ENCODE results near the gene LRP2BP. TPM values are rescaled to one million over a fixed set of nuclear protein-coding genes. Genes with fewer than 3 reads are reported as not detected.

Gene LRP2BP
- total and polyA plus RNA-seq, 4 donors = 1.1 to 3.4 (median 2.3) TPM

GRCh38 chr4:185399466-185399865, 3.7 kb upstream of the LRP2BP start:
- no peaks in the 10 kb centered on the region for H3K27me3 ChIP-seq (ENCODE audit: control insufficient read depth in 1 of 2, insufficient read depth in 2 of 2, low read length in 1 of 2)
- ATAC-seq (ENCODE audit: low FRiP score) = no peak
- 5 to 7% methylated on average over 8 of the region's 8 CpGs for WGBS, 2 donors
- intact Hi-C loops (cut with DNase I) = loop anchor here (5.0 to 10.0 kb wide), 3 partner anchors 42 to 203 kb away; partner anchors contain the start of genes CFAP97 (in 1 of the 2) and SNX25 (in 1 of the 2)
- H3K9me3 ChIP-seq (ENCODE audit: control insufficient read depth, low read length) = no peaks in the 10 kb centered on the region
- peak overlapping the region; percentile 49 to 86 for H3K27ac ChIP-seq (ENCODE audit: low read depth in 1 of 2, low read length in 2 of 2)
- DNase-seq = no peak
- H3K4me1 ChIP-seq (ENCODE audit: control insufficient read depth in 1 of 2, insufficient read depth in 2 of 2, low read length in 2 of 2) = peaks cover 0 to 2% of the 10 kb centered on the region in 2 donors
- peak overlapping the region; percentile 52 to 80 for H3K4me3 ChIP-seq (ENCODE audit: low read length in 2 of 2)
- peaks cover 0 to 2% of the 10 kb centered on the region in 2 donors for H3K36me3 ChIP-seq (ENCODE audit: control insufficient read depth in 1 of 2, insufficient read depth in 2 of 2, low read length in 1 of 2)

DNA sequence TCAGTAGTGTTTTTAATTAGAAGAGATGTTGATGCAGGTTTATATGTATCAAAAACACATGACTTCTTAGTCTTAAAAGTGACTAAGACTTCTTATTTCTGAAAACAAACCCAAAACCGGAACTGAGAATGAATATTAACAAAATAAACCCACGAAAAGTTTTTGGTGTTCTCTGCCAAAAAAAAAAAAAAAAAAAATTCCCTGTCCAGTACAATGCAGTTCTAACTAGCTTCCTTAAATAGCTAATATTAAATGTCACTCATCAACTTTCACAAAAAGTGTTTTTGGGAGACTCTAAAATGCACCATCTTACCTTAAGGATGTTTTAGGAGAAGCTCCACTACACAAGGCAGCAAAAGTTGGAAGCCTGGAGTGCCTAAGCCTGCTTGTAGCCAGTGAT, 2.9 kb upstream of the LRP2BP start:
- Histone ChIP-seq H3K27me3 (ENCODE audit: control insufficient read depth in 1 of 2, insufficient read depth in 2 of 2, low read length in 1 of 2) (no peaks in the 10 kb centered on the region), H3K36me3 (ENCODE audit: control insufficient read depth in 1 of 2, insufficient read depth in 2 of 2, low read length in 1 of 2) (peaks cover 0 to 2% of the 10 kb centered on the region in 2 donors), H3K4me3 (ENCODE audit: low read length in 2 of 2) (peak overlapping the region; percentile 52 to 80), H3K4me1 (ENCODE audit: control insufficient read depth in 1 of 2, insufficient read depth in 2 of 2, low read length in 2 of 2) (peaks cover 0 to 2% of the 10 kb centered on the region in 2 donors), H3K27ac (ENCODE audit: low read depth in 1 of 2, low read length in 2 of 2) (peak overlapping the region; percentile 54 to 86), H3K9me3 (ENCODE audit: control insufficient read depth, low read length) (no peaks in the 10 kb centered on the region)
- intact Hi-C loops (cut with DNase I) = loop anchor here (5.0 to 10.0 kb wide), 3 partner anchors 41 to 204 kb away; partner anchors contain the start of genes CFAP97 (in 1 of the 2) and SNX25 (in 1 of the 2)
- WGBS, 2 donors = 0 to 4% methylated on average over 2 of the region's 2 CpGs
- DNase-seq (no peak), ATAC-seq (ENCODE audit: low FRiP score) (no peak)

DNA sequence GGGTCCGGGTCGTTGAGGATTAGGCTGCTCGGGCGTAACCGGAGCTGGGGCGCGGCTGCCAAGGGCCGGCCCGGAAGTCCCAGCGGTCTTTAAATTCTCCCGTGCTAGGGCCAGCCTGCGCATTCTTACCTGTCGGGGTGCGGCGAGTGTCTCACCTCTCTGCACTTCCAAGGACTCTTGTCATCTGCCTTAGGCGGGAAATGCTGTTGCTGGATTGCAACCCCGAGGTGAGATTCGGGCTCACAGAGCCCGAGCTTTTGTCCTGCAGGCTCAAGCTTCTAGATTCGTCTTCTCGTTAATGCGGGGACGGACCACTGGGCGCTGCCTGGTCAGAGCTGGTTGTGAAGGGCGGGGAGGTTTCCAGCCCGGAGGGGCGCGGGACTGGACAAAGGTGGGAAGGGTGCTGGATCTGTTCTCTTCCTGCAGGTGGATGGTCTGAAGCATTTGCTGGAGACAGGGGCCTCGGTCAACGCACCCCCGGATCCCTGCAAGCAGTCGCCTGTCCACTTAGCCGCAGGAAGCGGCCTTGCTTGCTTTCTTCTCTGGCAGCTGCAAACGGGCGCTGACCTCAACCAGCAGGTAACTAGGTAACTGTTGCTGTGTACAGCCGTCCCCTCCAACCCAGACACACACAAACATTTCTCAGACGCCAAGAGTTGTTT, 1.1 kb upstream of the LRP2BP start, which contains the start of gene ANKRD37:
Gene ANKRD37 (plus strand): TSS at position 118 of the 662 bp plus-strand sequence. CDS start 83 bp downstream, at position 201.
- intact Hi-C loops (cut with DNase I) = loop anchor here (2.0 to 10.0 kb wide), 6 partner anchors 38 to 205 kb away; partner anchors contain the start of genes CFAP97 (in 1 of the 2), PDLIM3 (in 1 of the 2) and SNX25 (in 1 of the 2)
- WGBS, 2 donors = 1 to 2% methylated on average over 38 of the region's 38 CpGs
- Histone ChIP-seq H3K36me3 (ENCODE audit: control insufficient read depth in 1 of 2, insufficient read depth in 2 of 2, low read length in 1 of 2) (peaks cover 0 to 1% of the 10 kb centered on the region in 2 donors), H3K27me3 (ENCODE audit: control insufficient read depth in 1 of 2, insufficient read depth in 2 of 2, low read length in 1 of 2) (no peaks in the 10 kb centered on the region), H3K27ac (ENCODE audit: low read depth in 1 of 2, low read length in 2 of 2) (peak within 1 kb of the TSS; percentile 89 to 98), H3K4me1 (ENCODE audit: control insufficient read depth in 1 of 2, insufficient read depth in 2 of 2, low read length in 2 of 2) (no peaks in the 10 kb centered on the region), H3K9me3 (ENCODE audit: control insufficient read depth, low read length) (no peaks in the 10 kb centered on the region), H3K4me3 (ENCODE audit: low read length in 2 of 2) (peak within 1 kb of the TSS; percentile 71 to 76)
- peak; percentile 66 to 81 for DNase-seq
- ATAC-seq (ENCODE audit: low FRiP score) = peak; percentile 12

DNA sequence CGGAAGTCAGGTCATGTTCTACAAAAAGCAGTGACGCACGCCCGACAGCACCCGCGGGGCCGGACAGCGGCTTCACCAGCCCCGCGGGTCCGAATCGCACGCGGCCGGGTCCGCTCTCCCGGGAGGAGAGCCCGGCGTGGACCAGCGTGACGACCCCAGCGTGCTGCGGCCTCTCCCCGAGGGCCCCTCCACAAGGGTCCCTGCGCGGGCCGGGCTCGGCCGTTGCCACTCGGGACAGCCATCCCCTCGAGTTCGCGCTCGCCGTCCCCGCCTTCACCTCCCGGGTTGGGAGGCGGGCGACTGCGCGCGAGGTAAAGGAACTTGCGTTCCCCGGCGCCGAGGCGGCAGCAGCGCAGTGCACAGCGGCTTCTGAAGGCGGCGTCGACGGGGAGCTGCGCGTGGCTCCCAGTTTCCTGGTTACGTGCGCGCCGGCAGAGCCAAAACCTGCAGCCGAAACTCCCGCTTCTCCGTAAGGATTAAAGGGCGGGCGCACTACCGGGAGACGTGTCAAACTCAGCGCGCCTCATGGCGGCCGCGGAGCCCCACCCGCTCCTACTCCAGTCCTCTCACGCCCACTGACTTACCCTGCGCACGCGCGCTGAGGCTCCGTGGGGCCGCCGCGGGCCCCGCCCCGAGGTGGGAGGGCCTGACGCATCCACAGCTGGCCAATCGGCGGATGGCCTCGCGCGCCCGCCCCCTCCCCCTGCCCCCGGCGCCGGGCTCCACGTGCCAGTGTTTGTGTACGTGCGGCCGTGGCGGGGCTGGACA, 416 bp upstream of the LRP2BP start:
- peak overlapping the region; percentile 71 to 76 for H3K4me3 ChIP-seq (ENCODE audit: low read length in 2 of 2)
- intact Hi-C loops (cut with DNase I) = loop anchor here (2.0 to 10.0 kb wide), 6 partner anchors 37 to 206 kb away; partner anchors contain the start of genes CFAP97 (in 1 of the 2), PDLIM3 (in 1 of the 2) and SNX25 (in 1 of the 2)
- peak; percentile 98 for ATAC-seq (ENCODE audit: low FRiP score)
- no peaks in the 10 kb centered on the region for H3K36me3 ChIP-seq (ENCODE audit: control insufficient read depth in 1 of 2, insufficient read depth in 2 of 2, low read length in 1 of 2)
- 0 to 1% methylated on average over 83 to 98 of the region's 98 CpGs for WGBS, 2 donors
- H3K4me1 ChIP-seq (ENCODE audit: control insufficient read depth in 1 of 2, insufficient read depth in 2 of 2, low read length in 2 of 2) = no peaks in the 10 kb centered on the region
- peak; percentile 98 for DNase-seq
- H3K27me3 ChIP-seq (ENCODE audit: control insufficient read depth in 1 of 2, insufficient read depth in 2 of 2, low read length in 1 of 2) = no peaks in the 10 kb centered on the region
- H3K27ac ChIP-seq (ENCODE audit: low read depth in 1 of 2, low read length in 2 of 2) = peak overlapping the region; percentile 89 to 98
- H3K9me3 ChIP-seq (ENCODE audit: control insufficient read depth, low read length) = no peaks in the 10 kb centered on the region

GRCh38 chr4:185394568-185395237, 1.0 kb downstream of the LRP2BP start:
- Histone ChIP-seq H3K4me1 (ENCODE audit: control insufficient read depth in 1 of 2, insufficient read depth in 2 of 2, low read length in 2 of 2) (no peaks in the 10 kb centered on the region), H3K9me3 (ENCODE audit: control insufficient read depth, low read length) (no peaks in the 10 kb centered on the region), H3K4me3 (ENCODE audit: low read length in 2 of 2) (peak overlapping the region; percentile 71 to 76), H3K27ac (ENCODE audit: low read depth in 1 of 2, low read length in 2 of 2) (no peak overlapping the region), H3K27me3 (ENCODE audit: control insufficient read depth in 1 of 2, insufficient read depth in 2 of 2, low read length in 1 of 2) (no peaks in the 10 kb centered on the region), H3K36me3 (ENCODE audit: control insufficient read depth in 1 of 2, insufficient read depth in 2 of 2, low read length in 1 of 2) (no peaks in the 10 kb centered on the region)
- intact Hi-C loops (cut with DNase I) = loop anchor here (5.0 to 10.0 kb wide), 3 partner anchors 37 to 208 kb away; partner anchors contain the start of genes CFAP97 (in 1 of the 2) and SNX25 (in 1 of the 2)
- WGBS, 2 donors = 20 to 40% methylated on average over 12 of the region's 12 CpGs
- no peak for DNase-seq
- no peak for ATAC-seq (ENCODE audit: low FRiP score)

DNA sequence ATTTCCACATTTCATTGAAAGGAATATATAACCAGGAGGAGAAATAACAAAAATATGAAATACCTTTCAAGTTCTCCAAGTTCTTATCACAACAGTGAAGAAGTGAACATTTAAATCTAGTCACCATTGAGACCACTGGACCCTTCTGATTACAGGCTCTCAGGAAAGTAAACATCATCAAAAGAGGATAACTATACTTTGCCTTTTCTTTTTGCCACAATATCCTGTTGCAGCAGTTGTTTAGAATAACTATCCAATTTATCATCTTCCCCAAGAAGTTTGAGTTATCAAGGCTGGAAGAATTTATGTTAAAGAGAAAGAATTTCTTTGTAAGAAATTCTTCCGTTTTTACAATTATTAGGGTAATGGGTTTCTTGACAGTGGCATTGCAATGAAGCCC, 3.6 kb downstream of the LRP2BP start:
- ATAC-seq (ENCODE audit: low FRiP score) = no peak
- Histone ChIP-seq H3K4me1 (ENCODE audit: control insufficient read depth in 1 of 2, insufficient read depth in 2 of 2, low read length in 2 of 2) (no peaks in the 10 kb centered on the region), H3K9me3 (ENCODE audit: control insufficient read depth, low read length) (no peaks in the 10 kb centered on the region), H3K27me3 (ENCODE audit: control insufficient read depth in 1 of 2, insufficient read depth in 2 of 2, low read length in 1 of 2) (no peaks in the 10 kb centered on the region), H3K27ac (ENCODE audit: low read depth in 1 of 2, low read length in 2 of 2) (no peak overlapping the region), H3K36me3 (ENCODE audit: control insufficient read depth in 1 of 2, insufficient read depth in 2 of 2, low read length in 1 of 2) (no peaks in the 10 kb centered on the region), H3K4me3 (ENCODE audit: low read length in 2 of 2) (no peak overlapping the region)
- intact Hi-C loops (cut with DNase I) = loop anchor here in 1 of 2 donors (10.0 kb wide), 1 partner anchor 187 kb away; the partner anchor contains the start of genes CFAP97 and SNX25
- WGBS, 2 donors = 82 to 90% methylated on average over 1 of the region's 1 CpG
- no peak for DNase-seq

DNA sequence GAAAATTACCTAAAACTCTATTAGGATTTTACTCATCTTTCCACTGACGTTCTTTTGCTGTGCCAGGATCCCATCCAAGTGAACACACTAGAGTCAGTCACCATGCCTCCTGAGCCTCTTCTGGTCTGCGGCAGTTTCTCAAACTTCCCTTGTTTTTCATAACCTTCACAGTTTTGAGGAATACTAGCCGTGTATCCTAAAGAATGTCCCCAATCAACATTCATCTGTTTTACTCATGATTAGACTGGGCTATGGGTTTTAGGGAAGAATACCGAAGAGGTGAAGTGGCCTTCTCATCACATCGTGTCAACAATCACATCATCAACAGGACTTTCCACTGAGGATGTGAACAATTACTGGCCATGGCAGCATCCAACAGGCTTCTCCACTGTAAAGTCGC, 4.8 kb downstream of the LRP2BP start:
- no peaks in the 10 kb centered on the region for H3K36me3 ChIP-seq (ENCODE audit: control insufficient read depth in 1 of 2, insufficient read depth in 2 of 2, low read length in 1 of 2)
- intact Hi-C loops (cut with DNase I) = loop anchor here in 1 of 2 donors (10.0 kb wide), 1 partner anchor 186 kb away; the partner anchor contains the start of genes CFAP97 and SNX25
- DNase-seq (no peak), ATAC-seq (ENCODE audit: low FRiP score) (no peak)
- no peak overlapping the region for H3K27ac ChIP-seq (ENCODE audit: low read depth in 1 of 2, low read length in 2 of 2)
- no peaks in the 10 kb centered on the region for H3K4me1 ChIP-seq (ENCODE audit: control insufficient read depth in 1 of 2, insufficient read depth in 2 of 2, low read length in 2 of 2)
- no peaks in the 10 kb centered on the region for H3K9me3 ChIP-seq (ENCODE audit: control insufficient read depth, low read length)
- H3K27me3 ChIP-seq (ENCODE audit: control insufficient read depth in 1 of 2, insufficient read depth in 2 of 2, low read length in 1 of 2) = no peaks in the 10 kb centered on the region
- 92 to 94% methylated on average over 6 of the region's 6 CpGs for WGBS, 2 donors
- no peak overlapping the region for H3K4me3 ChIP-seq (ENCODE audit: low read length in 2 of 2)

DNA sequence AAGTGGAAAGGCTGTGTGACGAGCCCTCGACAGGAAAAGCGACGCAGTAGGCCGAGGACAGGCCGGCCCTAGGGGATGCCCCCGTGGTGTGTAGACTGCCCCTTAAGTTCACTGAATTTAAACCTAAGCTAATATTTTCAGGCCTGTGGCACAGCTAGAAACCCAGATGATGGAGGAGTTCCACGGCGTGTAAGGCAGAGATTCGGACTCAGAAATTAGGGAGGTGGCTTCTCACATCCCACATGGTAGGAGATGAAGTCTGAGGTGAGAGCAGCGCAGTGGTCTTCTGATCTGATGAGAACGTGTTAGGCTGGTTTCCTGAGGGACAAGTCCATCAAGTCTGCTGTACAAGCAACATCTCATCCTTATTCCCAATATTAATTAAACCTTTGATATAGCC, 7.8 kb downstream of the LRP2BP start:
- Histone ChIP-seq H3K27ac (ENCODE audit: low read depth in 1 of 2, low read length in 2 of 2) (no peak overlapping the region), H3K27me3 (ENCODE audit: control insufficient read depth in 1 of 2, insufficient read depth in 2 of 2, low read length in 1 of 2) (no peaks in the 10 kb centered on the region), H3K36me3 (ENCODE audit: control insufficient read depth in 1 of 2, insufficient read depth in 2 of 2, low read length in 1 of 2) (no peaks in the 10 kb centered on the region), H3K4me1 (ENCODE audit: control insufficient read depth in 1 of 2, insufficient read depth in 2 of 2, low read length in 2 of 2) (peaks cover 0 to 3% of the 10 kb centered on the region in 2 donors), H3K4me3 (ENCODE audit: low read length in 2 of 2) (no peak overlapping the region), H3K9me3 (ENCODE audit: control insufficient read depth, low read length) (no peaks in the 10 kb centered on the region)
- intact Hi-C loops (cut with DNase I) = no loop called here
- ATAC-seq (ENCODE audit: low FRiP score) (peak; percentile 20), DNase-seq (no peak)
- 93 to 94% methylated on average over 12 of the region's 12 CpGs for WGBS, 2 donors

Measured in aorta (tissue), 5 donors.